Measurements from ENCODE around the gene ANO6. TPM values are rescaled to one million over a fixed set of nuclear protein-coding genes. Genes with fewer than 3 reads are reported as not detected.
"Not testable (repeated sequence)": the region's sequence is repeated elsewhere in the genome, so short reads cannot be mapped to it uniquely, and the experiment has no call there.

The ANO6 gene
- total RNA-seq, 1 experiment from 2014 or later, result 18.1 TPM

GRCh38 chr12:45235087-45236025 lies 19.5 kb downstream of the ANO6 start:
- H4K20me1 ChIP-seq (ENCODE audit: low read length), result no peaks in the 10 kb centered on the region
- H3K36me3 ChIP-seq (ENCODE audit: low read depth, low read length), result no peaks in the 10 kb centered on the region
- H2AFZ ChIP-seq (ENCODE audit: low read length), result no peak overlapping the region
- H3K9me2 ChIP-seq (replicated peaks; ENCODE audit: low read length), result no peaks in the 10 kb centered on the region
- peaks cover 54% of the 10 kb centered on the region for H3K4me1 ChIP-seq (ENCODE audit: insufficient read depth, low read length)
- peak overlapping the region; percentile 49 for H3K4me3 ChIP-seq (ENCODE audit: low read length)
- H3K4me2 ChIP-seq (ENCODE audit: low read length), result peak overlapping the region; percentile 81
- ChIA-PET CTCF (interaction anchor here (0.6 kb wide), 1 partner anchor 41 kb away, joined by 5 read pairs; no protein-coding TSS in a partner anchor), POLR2A (ENCODE audit: unreplicated experiment) (interaction anchor here (0.6 to 0.7 kb wide), 2 partner anchors 20 to 38 kb away, joined by 3 to 15 read pairs; partner anchors contain the start of gene ANO6)
- ATAC-seq, result peak; percentile 21
- H3K27ac ChIP-seq (ENCODE audit: low read length), result peak overlapping the region; percentile 90
- peak overlapping the region; percentile 73 for H3K9ac ChIP-seq (ENCODE audit: low read length)
- H3K9me3 ChIP-seq (ENCODE audit: low read length), result no peaks in the 10 kb centered on the region
- TF ChIP-seq EZH2phosphoT487 (IDR thresholded peaks at IDR 0.05; ENCODE audit: borderline replicate concordance, low read length), result no peak
- no peak for TF ChIP-seq CTCF (conservative IDR thresholded peaks at IDR 0.05; ENCODE audit: low read depth, low read length)
- no peak for TF ChIP-seq EZH2 (IDR thresholded peaks at IDR 0.05; ENCODE audit: low read length, unreplicated experiment)
- H3K27me3 ChIP-seq (ENCODE audit: low read length), result no peaks in the 10 kb centered on the region
- H3K79me2 ChIP-seq (ENCODE audit: low read length), result peaks cover 23% of the 10 kb centered on the region
- peaks cover 25% of the 10 kb centered on the region for H3F3A ChIP-seq (ENCODE audit: low read length, unreplicated experiment)
- intact Hi-C loops (cut with micrococcal nuclease), result no loop called here
- DNase-seq, result peak; percentile 91
- BruUV-seq (replicated peaks), result no TSS peak

GRCh38 chr12:45236383-45236782 lies 20.5 kb downstream of the ANO6 start:
- H3K4me2 ChIP-seq (ENCODE audit: low read length); ATAC-seq; BruUV-seq (replicated peaks); POLR2A ChIA-PET (ENCODE audit: unreplicated experiment); DNase-seq; H3K4me3 ChIP-seq (ENCODE audit: low read length); H3K36me3 ChIP-seq (ENCODE audit: low read depth, low read length); H4K20me1 ChIP-seq (ENCODE audit: low read length); H2AFZ ChIP-seq (ENCODE audit: low read length); H3K9me3 ChIP-seq (ENCODE audit: low read length); H3K9ac ChIP-seq (ENCODE audit: low read length); intact Hi-C loops (cut with micrococcal nuclease); H3K27me3 ChIP-seq (ENCODE audit: low read length); CTCF ChIA-PET; H3K27ac ChIP-seq (ENCODE audit: low read length); H3K9me2 ChIP-seq (replicated peaks; ENCODE audit: low read length): not testable (repeated sequence)
- H3F3A ChIP-seq (ENCODE audit: low read length, unreplicated experiment), result peaks cover 22% of the 10 kb centered on the region
- H3K79me2 ChIP-seq (ENCODE audit: low read length), result peaks cover 23% of the 10 kb centered on the region
- peaks cover 44% of the 10 kb centered on the region for H3K4me1 ChIP-seq (ENCODE audit: insufficient read depth, low read length)

GRCh38 chr12:45242180-45242579 lies 26.3 kb downstream of the ANO6 start:
- Histone ChIP-seq H3K4me2 (ENCODE audit: low read length) (no peak overlapping the region), H3K4me1 (ENCODE audit: insufficient read depth, low read length) (no peaks in the 10 kb centered on the region), H3K36me3 (ENCODE audit: low read depth, low read length) (no peaks in the 10 kb centered on the region), H2AFZ (ENCODE audit: low read length) (no peak overlapping the region), H3K27me3 (ENCODE audit: low read length) (no peaks in the 10 kb centered on the region), H3K9me2 (replicated peaks; ENCODE audit: low read length) (no peaks in the 10 kb centered on the region), H3K4me3 (ENCODE audit: low read length) (no peak overlapping the region), H3F3A (ENCODE audit: low read length, unreplicated experiment) (no peaks in the 10 kb centered on the region), H3K79me2 (ENCODE audit: low read length) (peaks cover 13% of the 10 kb centered on the region; the same call in 1 of the 2 replicates), H4K20me1 (ENCODE audit: low read length) (no peaks in the 10 kb centered on the region), H3K27ac (ENCODE audit: low read length) (no peak overlapping the region), H3K9me3 (ENCODE audit: low read length) (no peaks in the 10 kb centered on the region), H3K9ac (ENCODE audit: low read length) (no peak overlapping the region)
- intact Hi-C loops (cut with micrococcal nuclease), result no loop called here
- BruUV-seq (replicated peaks), result no TSS peak
- ChIA-PET POLR2A (ENCODE audit: unreplicated experiment) (no interaction called here), CTCF (no interaction called here)
- TF ChIP-seq EZH2phosphoT487 (IDR thresholded peaks at IDR 0.05; ENCODE audit: borderline replicate concordance, low read length), result no peak
- no peak for TF ChIP-seq EZH2 (IDR thresholded peaks at IDR 0.05; ENCODE audit: low read length, unreplicated experiment)
- no peak for TF ChIP-seq CTCF (conservative IDR thresholded peaks at IDR 0.05; ENCODE audit: low read depth, low read length)
- DNase-seq (peak; percentile 9), ATAC-seq (no peak)

Data from PC-3 (cell line).